ENCODE results near the gene SLC2A6.

Gene SLC2A6

GRCh38 chr9:133502112-133502511 is 23.2 kb upstream of the SLC2A6 start:
- H3K4me3 ChIP-seq (ENCODE audit: low read length): no peak overlapping the region
- no peak for DNase-seq (ENCODE audit: low read depth)
- TF ChIP-seq CTCF (IDR thresholded peaks at IDR 0.05; ENCODE audit: insufficient read depth, low read depth, low read length, missing control alignments): no peak

- no peak for DNase-seq (ENCODE audit: low read depth)
- H3K4me3 ChIP-seq (ENCODE audit: low read length): no peak overlapping the region
- TF ChIP-seq CTCF (IDR thresholded peaks at IDR 0.05; ENCODE audit: insufficient read depth, low read depth, low read length, missing control alignments): no peak
Observed at GRCh38 chr9:133499892-133500270, 21.0 kb upstream of the SLC2A6 start.

- H3K4me3 ChIP-seq (ENCODE audit: low read length): no peak overlapping the region
- DNase-seq (ENCODE audit: low read depth): no peak
- TF ChIP-seq CTCF (IDR thresholded peaks at IDR 0.05; ENCODE audit: insufficient read depth, low read depth, low read length, missing control alignments): no peak
Observed at GRCh38 chr9:133499132-133499891, 20.4 kb upstream of the SLC2A6 start.

GRCh38 chr9:133496861-133497842 is 18.3 kb upstream of the SLC2A6 start:
- no peak overlapping the region for H3K4me3 ChIP-seq (ENCODE audit: low read length)
- no peak for TF ChIP-seq CTCF (IDR thresholded peaks at IDR 0.05; ENCODE audit: insufficient read depth, low read depth, low read length, missing control alignments)
- no peak for DNase-seq (ENCODE audit: low read depth)

- TF ChIP-seq CTCF (IDR thresholded peaks at IDR 0.05; ENCODE audit: insufficient read depth, low read depth, low read length, missing control alignments): no peak
- DNase-seq (ENCODE audit: low read depth): no peak
- no peak overlapping the region for H3K4me3 ChIP-seq (ENCODE audit: low read length)
Observed at GRCh38 chr9:133495327-133496293, 16.7 kb upstream of the SLC2A6 start.

GRCh38 chr9:133494636-133495326 is 15.9 kb upstream of the SLC2A6 start:
- no peak overlapping the region for H3K4me3 ChIP-seq (ENCODE audit: low read length)
- no peak for DNase-seq (ENCODE audit: low read depth)
- no peak for TF ChIP-seq CTCF (IDR thresholded peaks at IDR 0.05; ENCODE audit: insufficient read depth, low read depth, low read length, missing control alignments)

Measured in epithelial cell of esophagus (primary cell).